CD14-positive monocyte (primary cell): ENCODE results near the gene NQO2. TPM values are rescaled to one million over a fixed set of nuclear protein-coding genes. Genes with fewer than 3 reads are reported as not detected.
A peak's percentile ranks its signal among the peaks of the same experiment; 100 is the strongest.

ENCODE experiments used
- DNase-seq, 3 donors: peaks; one replicate each; pipeline ENCODE4 v3.0.0-alpha.2; 2011 to 2022
- H2AFZ ChIP-seq: 2 replicates; pipeline ENCODE4 v1.6.0; 2012; ENCODE audit warnings: mild to moderate bottlenecking, low read depth, low read length, inconsistent platforms; ENCODE audit not compliant: insufficient read depth, poor library complexity, severe bottlenecking
- H3K27ac ChIP-seq, 2 donors: 1 replicate in 1 of 2; 2 replicates in 1 of 2; pipeline ENCODE4 v1.5.1; 2012 to 2013; ENCODE audit warnings: low read length in 2 of 2, control low read depth in 1 of 2, inconsistent platforms in 1 of 2, low read depth in 1 of 2, mild to moderate bottlenecking in 1 of 2
- H3K27me3 ChIP-seq, 2 donors: one replicate each; pipeline versions ENCODE4 v1.6.0 to v1.6.1; 2011 to 2013; ENCODE audit warnings: low read length in 2 of 2; ENCODE audit not compliant: control insufficient read depth in 2 of 2, insufficient read depth in 2 of 2
- H3K36me3 ChIP-seq, 2 donors: replicated peaks in 1 of 2; 1 replicate in 1 of 2; 2 replicates in 1 of 2; pipeline versions ENCODE4 v1.5.1 to v1.6.1; 2012 to 2013; ENCODE audit warnings: low read length in 2 of 2, control low read depth in 1 of 2, inconsistent platforms in 1 of 2, mild to moderate bottlenecking in 1 of 2; ENCODE audit not compliant: insufficient read depth in 2 of 2, control insufficient read depth in 1 of 2
- H3K4me1 ChIP-seq, 2 donors: 1 replicate in 1 of 2; 2 replicates in 1 of 2; pipeline versions ENCODE4 v1.5.1 to v1.6.1; 2012 to 2013; ENCODE audit warnings: low read length in 2 of 2, control low read depth in 1 of 2, inconsistent platforms in 1 of 2, mild to moderate bottlenecking in 1 of 2, moderate library complexity in 1 of 2; ENCODE audit not compliant: insufficient read depth in 2 of 2, control insufficient read depth in 1 of 2
- H3K4me2 ChIP-seq: replicated peaks from 2 replicates; pipeline ENCODE3; 2012; ENCODE audit warnings: low read length, moderate library complexity, mild to moderate bottlenecking; ENCODE audit not compliant: poor library complexity, severe bottlenecking; ENCODE audit errors: extremely low read depth
- H3K4me3 ChIP-seq, 3 experiments: fragments of 200-600 bp in 1 of 3; sonication (generic) in 1 of 3; replicated peaks in 1 of 3; 1 replicate in 2 of 3; 2 replicates in 1 of 3; pipeline ENCODE4 v1.5.1; 2011 to 2013; ENCODE audit warnings: low read length in 3 of 3, mild to moderate bottlenecking in 3 of 3, control low read depth in 2 of 3, low read depth in 2 of 3, inconsistent platforms in 1 of 3, moderate library complexity in 1 of 3
- H3K79me2 ChIP-seq: 2 replicates; pipeline ENCODE4 v1.6.0; 2012; ENCODE audit warnings: mild to moderate bottlenecking, control low read depth, inconsistent platforms, low read length, moderate library complexity; ENCODE audit not compliant: insufficient read depth
- H3K9ac ChIP-seq: 2 replicates; pipeline ENCODE4 v1.6.0; 2017; ENCODE audit warnings: low read length, mild to moderate bottlenecking; ENCODE audit not compliant: insufficient read depth, poor library complexity, severe bottlenecking
- H3K9me3 ChIP-seq, 2 donors: replicated peaks in 1 of 2; 1 replicate in 1 of 2; 2 replicates in 1 of 2; pipeline versions ENCODE4 v1.5.1 to v1.6.1; 2012 to 2013; ENCODE audit warnings: low read length in 2 of 2, control low read depth in 1 of 2; ENCODE audit not compliant: control insufficient read depth in 1 of 2, insufficient read depth in 1 of 2
- H4K20me1 ChIP-seq: 2 replicates; pipeline ENCODE4 v1.6.0; 2012; ENCODE audit warnings: mild to moderate bottlenecking, low read length, control low read depth, moderate library complexity; ENCODE audit not compliant: insufficient read depth
- H3K27ac Mint-ChIP-seq, 7 donors: one replicate each; pipeline ENCODE4 v1.8.0; 2020; ENCODE audit warnings: mild to moderate bottlenecking in 7 of 7, mixed read lengths in 7 of 7, moderate library complexity in 6 of 7, inconsistent platforms in 2 of 7
- H3K27me3 Mint-ChIP-seq, 3 donors: one replicate each; pipeline ENCODE4 v1.8.0; 2021 to 2022; ENCODE audit warnings: low read depth in 3 of 3, mild to moderate bottlenecking in 3 of 3, mixed read lengths in 3 of 3, moderate library complexity in 3 of 3, inconsistent platforms in 1 of 3
- H3K36me3 Mint-ChIP-seq, 2 donors: one replicate each; pipeline ENCODE4 v1.8.0; 2020; ENCODE audit warnings: mixed read lengths in 2 of 2, inconsistent platforms in 1 of 2, mild to moderate bottlenecking in 1 of 2
- H3K4me1 Mint-ChIP-seq: one replicate; pipeline ENCODE4 v1.8.0; 2020; ENCODE audit warnings: mild to moderate bottlenecking, mixed read lengths
- H3K4me3 Mint-ChIP-seq, 2 donors: one replicate each; pipeline ENCODE4 v1.8.0; 2020; ENCODE audit warnings: mild to moderate bottlenecking in 2 of 2, mixed read lengths in 2 of 2, moderate library complexity in 1 of 2
- H3K9me3 Mint-ChIP-seq, 7 donors: one replicate each; pipeline ENCODE4 v1.8.0; 2020 to 2022; ENCODE audit warnings: mixed read lengths in 7 of 7, mild to moderate bottlenecking in 6 of 7, moderate library complexity in 6 of 7, inconsistent platforms in 2 of 7
- WGBS: methylation state at CpG from one replicate; pipeline ENCODE4 v1.1.5; 2013; ENCODE audit warnings: missing lambda C conversion rate; ENCODE audit not compliant: insufficient coverage; 5-methylcytosine and 5-hydroxymethylcytosine counted together
- intact Hi-C, 2 donors: fragments of 100-400 bp; cut with micrococcal nuclease; formaldehyde crosslinking; loops; one replicate each; pipeline versions ENCODE4 v1.15.0 to v1.15.1; 2023
- polyA plus RNA-seq, 3 donors: library from polyadenylated mRNA; depleted of rRNA in 1 of 3; unstranded in 2 of 3; stranded (reverse) in 1 of 3; fragments of 300-500 nt in 2 of 3; fragments of >200 nt in 1 of 3; fragmentation: Illumina TruSeq in 2 of 3; gene quantifications; 1 replicate in 2 of 3; 2 replicates in 1 of 3; pipeline ENCODE4 v1.2.3, GENCODE V29; 2012 to 2021
- TF ChIP-seq, protein P1 (sequence below): fragments of 200-600 bp; IDR thresholded peaks from one replicate; pipeline ENCODE4 v1.8.0; 2022; ENCODE audit warnings: antibody characterized with exemption, mild to moderate bottlenecking

Gene NQO2
- polyA plus RNA-seq, 3 donors: 30.0 to 281 (median 146) TPM

DNA sequence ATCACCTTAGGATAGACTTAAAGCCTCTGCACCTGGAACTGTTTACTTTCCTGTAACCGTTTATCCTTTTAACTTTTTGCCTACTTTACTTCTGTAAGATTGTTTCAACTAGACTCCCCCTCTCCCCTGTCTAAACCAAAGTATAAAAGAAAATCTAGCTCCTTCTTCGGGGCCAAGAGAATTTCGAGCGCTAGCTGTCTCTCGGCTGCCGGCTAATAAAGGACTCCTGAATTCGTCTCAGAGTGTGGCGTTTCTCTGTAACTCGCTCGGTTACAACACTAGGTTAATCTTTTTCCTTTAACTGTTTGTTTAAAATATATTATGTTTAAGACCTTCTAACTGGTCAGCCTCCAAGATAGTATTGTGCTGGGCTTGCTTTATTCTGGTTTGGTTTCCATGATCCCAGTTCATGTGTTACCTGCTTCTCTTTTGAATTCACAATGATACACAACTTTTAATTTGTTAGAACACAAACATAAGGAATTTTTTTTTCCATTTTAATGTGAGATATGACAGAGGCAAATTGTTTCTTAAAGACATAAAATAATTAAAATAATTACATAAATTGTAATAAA, 8.7 kb upstream of the NQO2 start:
- Mint-ChIP-seq H3K27ac (peak overlapping the region in 6 of 7 donors; percentile 27 to 99 (median 97)), H3K36me3 (peaks cover 0 to 3% of the 10 kb centered on the region in 2 donors), H3K4me3 (peak overlapping the region; percentile 89 to 98), H3K4me1 (peaks cover 25% of the 10 kb centered on the region), H3K27me3 (peaks cover 0 to 7% (median 2%) of the 10 kb centered on the region in 3 donors), H3K9me3 (peaks cover 0 to 2% (median 0%) of the 10 kb centered on the region in 7 donors)
- DNase-seq: no peak
- 0% methylated on average over 6 of the region's 10 CpGs for WGBS
- H3K9me3 ChIP-seq: no peaks in the 10 kb centered on the region
- H2AFZ ChIP-seq: peak overlapping the region; percentile 98
- no peaks in the 10 kb centered on the region for H3K27me3 ChIP-seq
- H3K4me3 ChIP-seq: peak overlapping the region; percentile 80 to 100 (median 96)
- no peaks in the 10 kb centered on the region for H4K20me1 ChIP-seq
- intact Hi-C loops: loop anchor here (10.0 kb wide), 1 partner anchor 264 kb away; the partner anchor contains the start of gene PSMG4 (in 2 of the 2)
- no peaks in the 10 kb centered on the region for H3K36me3 ChIP-seq
- TF ChIP-seq, protein P1, sequence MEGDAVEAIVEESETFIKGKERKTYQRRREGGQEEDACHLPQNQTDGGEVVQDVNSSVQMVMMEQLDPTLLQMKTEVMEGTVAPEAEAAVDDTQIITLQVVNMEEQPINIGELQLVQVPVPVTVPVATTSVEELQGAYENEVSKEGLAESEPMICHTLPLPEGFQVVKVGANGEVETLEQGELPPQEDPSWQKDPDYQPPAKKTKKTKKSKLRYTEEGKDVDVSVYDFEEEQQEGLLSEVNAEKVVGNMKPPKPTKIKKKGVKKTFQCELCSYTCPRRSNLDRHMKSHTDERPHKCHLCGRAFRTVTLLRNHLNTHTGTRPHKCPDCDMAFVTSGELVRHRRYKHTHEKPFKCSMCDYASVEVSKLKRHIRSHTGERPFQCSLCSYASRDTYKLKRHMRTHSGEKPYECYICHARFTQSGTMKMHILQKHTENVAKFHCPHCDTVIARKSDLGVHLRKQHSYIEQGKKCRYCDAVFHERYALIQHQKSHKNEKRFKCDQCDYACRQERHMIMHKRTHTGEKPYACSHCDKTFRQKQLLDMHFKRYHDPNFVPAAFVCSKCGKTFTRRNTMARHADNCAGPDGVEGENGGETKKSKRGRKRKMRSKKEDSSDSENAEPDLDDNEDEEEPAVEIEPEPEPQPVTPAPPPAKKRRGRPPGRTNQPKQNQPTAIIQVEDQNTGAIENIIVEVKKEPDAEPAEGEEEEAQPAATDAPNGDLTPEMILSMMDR: no peak
- peaks cover 8% of the 10 kb centered on the region for H3K79me2 ChIP-seq
- peak overlapping the region; percentile 88 for H3K4me2 ChIP-seq
- peak overlapping the region; percentile 87 for H3K9ac ChIP-seq
- H3K27ac ChIP-seq: peak overlapping the region in 1 of 2 donors; percentile 94
- peaks cover 19 to 32% of the 10 kb centered on the region in 2 donors for H3K4me1 ChIP-seq

DNA sequence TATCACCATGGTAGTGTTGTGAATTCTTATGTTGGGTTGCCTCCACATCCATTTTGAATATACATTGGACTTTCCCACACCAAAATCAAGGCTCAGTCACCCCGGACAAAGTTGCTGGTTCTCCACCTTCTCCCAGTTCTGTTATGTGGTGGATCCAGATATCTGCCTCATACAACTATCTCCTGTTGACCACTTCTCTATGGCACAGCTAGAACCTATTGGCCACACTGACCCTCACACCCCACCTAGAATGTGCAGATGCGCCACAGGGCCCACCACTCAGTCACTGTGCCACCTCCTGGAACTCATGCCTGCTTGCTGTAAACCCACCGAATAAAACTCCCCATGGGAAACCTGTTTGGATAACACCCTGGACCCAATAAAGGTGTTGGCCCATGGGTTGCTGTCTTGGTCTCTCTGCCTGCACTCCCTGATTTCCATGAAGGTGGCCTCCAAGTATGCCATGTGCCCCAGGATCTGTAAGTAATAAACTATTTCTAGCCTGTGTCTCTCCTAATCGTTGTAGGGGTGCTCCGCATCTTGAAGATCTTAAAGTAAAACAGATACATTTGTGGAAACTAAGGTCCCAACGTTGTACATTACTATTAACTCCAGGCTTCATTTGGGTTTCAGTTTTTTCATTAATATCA, 7.2 kb upstream of the NQO2 start:
- H3K9me3 ChIP-seq: no peaks in the 10 kb centered on the region
- TF ChIP-seq, protein P1: no peak
- peak overlapping the region in 1 of 7 donors; percentile 1 for H3K27ac Mint-ChIP-seq
- H3K4me1 Mint-ChIP-seq: peaks cover 23% of the 10 kb centered on the region
- no peak overlapping the region for H3K4me3 Mint-ChIP-seq
- H3K27ac ChIP-seq: no peak overlapping the region
- H3K4me2 ChIP-seq: no peak overlapping the region
- no peak overlapping the region for H2AFZ ChIP-seq
- DNase-seq: no peak
- peaks cover 0 to 10% (median 2%) of the 10 kb centered on the region in 3 donors for H3K27me3 Mint-ChIP-seq
- peaks cover 0 to 2% (median 0%) of the 10 kb centered on the region in 7 donors for H3K9me3 Mint-ChIP-seq
- H3K9ac ChIP-seq: no peak overlapping the region
- intact Hi-C loops: loop anchor here (10.0 kb wide), 1 partner anchor 262 kb away; the partner anchor contains the start of gene PSMG4 (in 2 of the 2)
- no peaks in the 10 kb centered on the region for H4K20me1 ChIP-seq
- WGBS: 100% methylated on average over 2 of the region's 6 CpGs
- peaks cover 19 to 29% of the 10 kb centered on the region in 2 donors for H3K4me1 ChIP-seq
- peaks cover 0 to 3% of the 10 kb centered on the region in 2 donors for H3K36me3 Mint-ChIP-seq
- peaks cover 8% of the 10 kb centered on the region for H3K79me2 ChIP-seq
- no peaks in the 10 kb centered on the region for H3K36me3 ChIP-seq
- H3K27me3 ChIP-seq: no peaks in the 10 kb centered on the region
- H3K4me3 ChIP-seq: no peak overlapping the region
